GM19438 (cell line): Measurements from ENCODE around the gene ITIH4.

Experiments
- ATAC-seq: cut with Tn5 transposase; IDR thresholded peaks from one replicate; pipeline ENCODE4 v1.9.1; 2021; ENCODE audit warnings: low read depth; ENCODE audit not compliant: unreplicated experiment

Gene ITIH4

DNA sequence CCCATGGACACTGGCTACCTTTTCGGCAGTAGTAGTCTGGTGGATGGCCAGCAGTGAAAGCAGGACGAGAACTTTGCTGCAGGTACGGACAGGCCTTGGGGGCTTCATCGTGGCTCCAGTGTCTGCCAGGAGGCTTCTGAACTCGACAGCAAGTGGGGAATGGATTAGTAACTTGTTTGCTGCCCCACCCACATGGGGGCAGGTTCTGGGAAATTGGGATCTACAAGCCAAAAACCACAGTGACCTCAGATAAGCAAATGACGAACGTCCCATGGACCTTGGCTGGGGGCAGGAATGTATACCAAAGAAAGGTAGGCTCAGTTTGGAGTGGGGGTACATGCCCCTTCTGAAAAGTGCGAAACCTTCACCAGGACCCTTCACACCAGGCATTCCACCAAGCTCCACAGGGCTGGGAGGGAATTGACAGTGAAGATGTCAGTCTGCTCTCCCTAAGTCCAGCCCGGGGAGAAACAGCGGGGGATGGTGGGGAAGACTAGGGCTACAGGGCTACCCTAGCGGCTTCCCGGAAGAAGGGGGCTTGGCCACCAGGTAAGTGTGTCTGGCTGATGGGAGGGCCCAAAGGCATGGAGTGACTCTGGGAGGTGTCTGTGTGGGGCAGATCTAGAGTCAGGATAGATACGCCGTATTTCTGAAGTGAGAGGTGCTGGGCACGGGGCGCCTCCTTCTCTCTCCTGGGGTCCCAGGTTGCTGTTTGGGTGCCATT is at the start of gene ITIH4:
TSS of gene ITIH4 (minus strand) at position 138 of the 724 bp plus-strand sequence. CDS start at position 108, 30 bp downstream.
- ATAC-seq: no peak

DNA sequence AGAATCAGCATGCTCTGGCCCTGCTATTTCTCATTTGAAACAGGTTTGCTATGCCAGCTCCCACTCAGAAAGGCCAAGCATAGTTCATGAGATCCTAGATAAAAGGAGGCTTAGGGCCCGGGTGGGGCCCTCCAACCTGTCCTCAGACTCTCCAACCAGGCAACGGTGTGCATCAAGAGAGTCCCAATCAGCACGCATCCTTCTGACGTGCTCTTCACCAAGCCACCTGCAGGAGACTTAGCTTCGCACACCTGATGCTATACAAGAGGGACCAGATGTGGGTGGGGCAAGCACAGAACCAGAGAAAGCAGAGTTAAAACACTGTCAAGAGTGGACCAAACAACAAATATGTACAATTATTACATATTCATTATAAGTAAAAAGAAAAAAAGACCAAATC is 49.6 kb upstream of the ITIH4 start:
- ATAC-seq: no peak

DNA sequence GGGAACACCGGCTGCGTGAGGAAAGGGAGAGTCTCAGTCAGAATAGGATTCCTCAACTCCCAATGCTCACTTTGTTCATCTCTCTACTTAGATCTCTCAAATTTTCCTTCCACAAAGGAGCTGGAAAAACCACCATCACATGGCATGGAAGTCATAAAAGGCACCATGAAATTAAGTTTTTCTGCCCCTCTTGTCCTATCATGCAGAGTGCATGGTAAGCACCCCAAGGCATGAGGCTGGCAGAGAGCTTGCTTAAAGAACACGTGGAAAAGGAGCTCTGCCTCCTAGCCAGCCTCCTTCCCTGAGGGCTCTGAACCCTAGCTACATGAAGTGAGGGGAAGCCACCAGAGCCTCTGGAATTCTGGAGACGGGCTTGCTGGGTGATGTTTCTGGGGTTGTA is 49.1 kb upstream of the ITIH4 start:
- no peak for ATAC-seq

DNA sequence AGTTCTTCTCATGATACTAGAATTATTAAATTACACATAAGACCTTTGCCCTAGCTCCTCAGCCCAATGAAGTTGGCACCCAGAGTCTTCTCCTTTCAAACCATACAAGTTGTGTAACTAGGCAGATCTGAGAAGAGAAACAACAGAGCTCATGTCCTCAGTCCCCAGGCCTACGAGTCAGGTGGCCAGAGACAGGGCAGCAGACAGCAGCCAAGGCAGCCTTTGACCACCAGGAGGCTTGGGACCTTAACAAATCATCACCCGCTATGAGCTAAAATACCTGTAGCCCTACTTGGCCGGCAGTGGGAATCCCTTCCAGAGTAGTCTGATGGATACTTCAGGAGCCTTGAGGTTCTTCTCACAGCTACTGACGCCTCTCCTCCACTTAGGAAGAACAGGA is 48.6 kb upstream of the ITIH4 start:
- no peak for ATAC-seq

DNA sequence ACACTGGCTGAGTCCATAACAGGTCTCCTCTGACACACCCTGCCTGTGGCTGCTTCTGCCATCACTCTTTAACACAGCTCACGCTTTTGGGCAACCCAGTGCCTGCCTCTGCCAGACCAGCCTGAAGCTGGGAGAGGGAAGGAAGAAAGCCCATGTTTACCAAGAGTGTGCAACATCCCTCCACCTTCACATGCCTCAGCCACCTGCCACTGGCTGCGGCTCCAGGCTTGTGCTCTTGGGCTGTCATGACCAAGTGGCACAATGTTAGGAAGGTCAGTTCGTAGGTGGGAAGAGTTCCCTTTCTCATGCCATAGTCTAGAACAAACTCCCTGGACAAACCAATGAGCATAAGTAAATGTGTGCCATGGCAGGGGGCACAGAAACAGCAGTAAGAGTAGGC is 46.6 kb upstream of the ITIH4 start:
- no peak for ATAC-seq

DNA sequence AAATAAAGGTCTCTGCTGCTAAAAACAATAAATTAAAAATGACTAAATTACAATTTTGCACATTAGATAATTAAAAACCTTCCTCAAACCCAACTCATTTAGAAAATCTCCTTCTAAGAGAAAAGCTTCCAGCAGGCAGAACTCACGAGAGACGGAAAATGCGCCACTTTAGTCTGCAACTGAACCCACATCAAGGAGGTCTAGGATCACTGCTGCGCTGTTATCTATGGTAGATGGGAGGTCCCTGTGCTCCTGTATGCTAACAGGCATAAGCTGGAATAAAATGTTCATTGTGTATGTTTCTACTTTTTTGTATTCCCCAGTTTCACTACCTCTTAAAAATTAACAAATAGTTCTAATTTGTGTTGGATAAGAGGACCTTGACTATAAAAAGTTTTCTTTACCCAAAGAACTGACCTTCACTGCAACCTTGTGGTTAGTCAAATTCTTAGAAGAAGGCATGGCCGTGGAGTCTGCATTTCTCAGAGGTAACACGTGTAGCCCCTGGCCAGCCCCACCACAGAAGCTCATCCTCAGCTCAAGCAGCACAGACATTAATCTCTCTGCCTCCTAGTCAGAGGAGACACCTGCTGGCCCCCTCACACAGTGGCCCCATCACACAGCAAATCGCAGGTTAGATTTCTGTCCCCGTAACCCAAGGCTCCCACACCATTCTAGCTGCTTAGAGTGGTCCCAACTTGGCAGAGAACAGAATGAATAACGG is 44.6 kb upstream of the ITIH4 start:
- no peak for ATAC-seq

DNA sequence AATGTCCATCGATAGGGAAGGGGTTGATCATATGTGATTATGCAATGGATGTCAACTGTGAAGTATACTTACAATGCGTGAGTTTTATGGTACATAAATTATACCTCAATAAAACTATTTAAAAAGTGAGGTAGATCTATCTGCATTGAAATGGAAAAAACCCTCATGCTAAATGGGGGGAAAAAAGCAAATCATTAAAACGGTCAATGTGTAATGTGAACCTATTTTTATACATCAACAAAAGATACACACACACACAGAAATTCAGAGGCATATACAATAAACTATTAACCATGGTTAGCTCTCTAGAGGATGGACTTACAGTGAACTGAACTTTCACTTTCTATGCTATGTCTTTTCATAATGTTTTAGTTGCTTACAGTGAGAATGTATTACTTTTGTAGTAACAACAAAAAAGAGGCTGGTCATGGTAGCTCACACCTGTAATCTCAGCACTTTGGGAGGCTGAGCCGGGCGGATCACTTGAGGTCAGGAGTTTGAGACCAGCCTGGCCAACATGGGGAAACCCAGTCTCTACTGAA is 43.8 kb upstream of the ITIH4 start:
- peak; percentile 58 for ATAC-seq

DNA sequence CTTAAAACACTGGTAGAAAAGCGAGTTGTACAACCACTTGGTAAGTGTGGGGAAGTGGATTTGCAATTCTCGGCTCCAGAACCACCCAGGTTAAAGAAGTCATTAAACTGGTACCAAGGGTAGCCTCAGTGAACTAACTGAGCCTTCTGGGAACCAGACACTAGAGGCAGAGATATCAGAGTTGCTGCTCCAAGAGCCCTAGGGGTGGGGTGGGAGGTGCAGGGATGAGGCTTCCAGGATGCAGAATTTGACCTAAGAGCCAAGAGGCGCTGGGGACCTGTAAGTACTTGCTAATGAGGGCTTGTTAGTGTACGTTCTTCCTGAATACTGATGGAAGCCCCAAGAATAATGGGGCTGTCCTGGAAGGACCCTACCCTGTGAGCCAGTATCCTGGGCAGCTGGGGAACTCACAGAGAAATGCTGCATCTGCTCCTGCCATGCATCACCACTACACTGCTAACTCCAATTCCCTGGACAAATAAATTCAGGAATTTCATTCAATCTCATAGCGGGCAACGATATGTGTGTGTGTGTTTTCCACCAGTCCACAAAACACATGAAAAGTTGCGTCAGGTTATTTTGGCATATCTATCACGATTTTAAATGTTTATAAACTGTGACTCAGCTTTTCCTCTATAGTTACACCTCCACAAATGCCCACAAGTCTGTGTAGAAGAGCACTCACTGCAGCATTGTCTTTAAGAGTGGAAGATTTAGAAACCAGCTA is 43.1 kb upstream of the ITIH4 start:
- no peak for ATAC-seq

DNA sequence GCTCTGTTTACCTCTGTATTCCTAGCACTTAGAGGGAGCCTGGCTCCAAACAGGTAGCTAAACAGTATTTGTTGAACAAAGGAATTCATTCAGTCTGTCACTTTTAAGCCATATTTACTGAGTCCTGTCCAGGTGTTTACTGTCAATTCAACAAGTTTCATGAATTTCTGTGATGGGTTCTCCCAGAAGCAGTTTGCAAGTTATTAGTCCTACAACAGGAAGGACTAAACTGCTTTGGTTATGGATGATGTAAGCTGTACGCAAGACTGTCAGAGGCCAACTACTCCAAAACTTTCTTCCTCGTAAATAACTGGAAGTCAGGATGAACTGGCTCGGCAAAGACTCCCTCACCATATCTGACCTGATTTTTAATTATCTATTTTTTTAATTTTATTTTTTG is 41.8 kb upstream of the ITIH4 start:
- no peak for ATAC-seq

DNA sequence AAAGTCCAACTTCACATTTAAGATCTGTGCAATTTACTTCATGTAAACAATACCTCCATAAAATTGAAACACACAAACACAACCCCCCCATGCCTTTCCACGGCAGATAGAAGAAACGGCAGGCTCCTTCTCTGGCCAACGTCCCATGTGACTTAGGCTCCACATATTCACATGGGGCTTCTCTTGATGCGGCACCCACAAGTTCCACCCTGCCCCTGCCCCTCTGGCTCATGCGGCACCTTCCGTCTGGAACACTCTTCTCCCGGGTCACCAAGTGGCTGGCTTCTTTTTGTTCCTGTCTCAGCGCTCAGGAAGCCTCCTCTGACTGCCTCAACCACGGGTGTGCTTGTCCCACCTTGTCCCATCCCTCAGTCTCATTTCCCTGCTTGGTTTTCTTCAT is 41.3 kb upstream of the ITIH4 start:
- no peak for ATAC-seq

DNA sequence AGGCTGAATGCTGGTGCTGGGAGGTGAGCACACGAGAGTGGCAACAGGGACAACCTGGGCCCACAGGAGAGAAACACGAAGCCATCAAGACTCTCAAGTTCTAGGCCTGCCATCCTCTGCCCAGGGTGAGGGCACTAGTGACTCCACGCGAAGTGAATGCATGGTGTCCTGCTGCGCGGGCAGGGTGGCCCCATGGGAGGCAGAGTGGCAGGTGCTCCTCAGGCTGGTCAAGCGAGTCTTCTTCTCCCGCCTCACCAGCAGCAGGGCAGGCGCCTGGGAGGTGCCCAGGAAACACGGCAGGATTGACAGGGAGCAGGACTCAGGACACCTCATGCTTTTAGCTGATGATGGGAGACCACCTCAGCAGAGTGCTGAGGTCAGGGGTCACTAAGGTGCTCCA is 40.0 kb upstream of the ITIH4 start:
- ATAC-seq: no peak

DNA sequence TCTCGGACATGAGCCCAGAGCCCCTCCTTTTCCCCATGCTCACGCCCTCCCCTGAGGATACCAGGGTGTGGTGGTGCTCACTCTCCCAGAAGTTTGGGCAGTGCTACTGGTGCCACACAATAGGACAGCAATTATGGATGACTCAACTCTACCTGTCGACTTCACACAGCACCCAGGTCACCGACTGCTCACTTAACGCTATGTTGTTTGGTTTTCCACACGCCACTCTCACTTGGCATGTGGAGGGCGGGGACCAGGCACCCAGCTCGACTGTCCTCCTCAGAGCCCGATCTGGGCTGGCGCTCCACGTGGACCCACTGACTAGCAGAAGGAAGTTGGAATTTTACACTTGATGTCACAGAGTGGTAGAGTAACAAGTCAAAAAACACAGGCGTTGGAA is 36.0 kb upstream of the ITIH4 start:
- ATAC-seq: no peak

DNA sequence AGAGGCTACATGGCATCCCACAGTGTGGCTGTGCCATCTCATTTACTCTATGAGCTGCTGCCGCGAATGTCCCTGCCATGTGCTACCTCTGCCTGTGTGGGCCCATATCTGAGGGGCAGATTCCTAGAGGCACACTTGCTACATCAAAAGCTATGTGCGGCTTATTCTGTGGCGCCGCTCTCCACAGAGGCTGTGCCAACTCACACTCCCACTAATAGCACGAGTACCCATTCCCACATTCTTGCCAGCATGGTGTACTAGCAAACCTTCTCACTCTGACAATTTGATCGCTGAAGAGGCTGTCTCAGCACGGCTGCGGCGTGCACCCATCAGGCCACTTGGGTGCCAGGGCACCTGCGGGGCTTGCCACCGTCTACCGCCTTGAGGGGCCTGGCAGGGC is 35.5 kb upstream of the ITIH4 start:
- no peak for ATAC-seq

DNA sequence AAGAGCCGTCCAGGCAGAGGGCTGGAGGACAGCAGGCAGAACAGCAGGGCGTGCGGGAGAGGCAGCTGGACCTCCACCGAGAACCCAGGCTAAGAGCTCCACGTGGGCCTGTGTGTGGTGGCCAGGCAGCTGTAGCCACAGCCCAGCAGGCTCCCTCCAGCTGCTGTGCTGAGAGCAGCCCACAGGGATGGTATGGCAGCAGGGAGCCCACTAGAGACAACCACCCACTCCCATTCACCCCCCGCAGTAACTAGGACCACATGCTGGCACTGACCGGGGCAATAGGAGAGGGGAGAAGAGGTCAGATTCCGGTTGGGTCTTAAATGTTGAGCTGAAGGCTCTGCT is 29.9 kb upstream of the ITIH4 start:
- no peak for ATAC-seq

DNA sequence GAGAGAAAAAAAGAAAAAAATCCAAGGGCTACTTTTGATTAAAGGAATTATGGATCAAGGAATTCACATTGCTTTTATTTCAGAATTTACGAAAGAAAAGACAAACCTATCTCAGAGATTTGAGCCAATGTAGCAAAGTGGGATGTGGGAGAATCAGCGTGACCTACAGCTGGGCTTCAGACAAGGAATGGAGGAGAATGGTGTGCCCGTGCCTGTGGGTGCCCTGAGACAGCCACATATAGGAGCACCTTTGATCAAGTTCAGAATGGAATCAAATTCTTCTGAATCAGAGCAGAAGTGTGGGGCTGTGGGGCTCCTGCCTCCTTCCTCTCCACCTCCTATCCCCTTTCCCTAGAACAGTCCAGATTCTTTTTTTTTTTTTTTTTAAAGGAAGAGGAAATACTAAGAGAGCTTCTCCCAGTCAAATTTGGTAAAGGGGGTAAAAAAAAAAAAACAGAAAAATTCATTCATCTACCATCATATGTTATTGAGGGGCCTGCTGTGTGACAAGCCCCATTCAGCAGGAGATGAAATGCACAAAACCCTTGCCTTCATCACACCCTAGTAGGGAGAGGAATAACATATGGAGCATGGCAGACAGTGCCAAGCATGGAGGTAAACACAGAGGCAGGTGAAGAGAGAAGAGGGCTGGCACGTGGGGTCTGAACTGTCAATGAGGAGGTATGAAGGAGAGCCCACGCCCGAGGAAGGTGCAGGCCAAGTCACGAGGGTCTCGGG is 29.4 kb upstream of the ITIH4 start:
- no peak for ATAC-seq

DNA sequence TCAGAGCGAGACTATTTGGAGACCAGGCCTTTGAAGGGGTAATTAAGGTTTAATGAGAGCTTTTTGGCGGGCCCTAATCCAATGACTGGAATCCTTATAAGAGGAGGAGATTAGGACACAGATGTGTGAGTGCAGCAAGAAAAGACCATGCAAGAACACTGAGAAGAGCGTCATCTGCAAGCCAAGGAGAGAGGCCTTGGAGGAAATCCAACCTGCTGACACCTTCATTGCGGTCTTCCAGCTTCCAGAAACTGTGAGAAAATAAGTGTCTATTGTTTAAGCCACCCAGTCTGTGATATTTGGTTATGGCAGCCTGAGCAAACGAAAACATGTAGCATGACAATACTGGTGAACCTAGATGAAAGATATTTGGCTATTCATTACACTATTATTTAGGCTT is 27.4 kb upstream of the ITIH4 start:
- no peak for ATAC-seq

DNA sequence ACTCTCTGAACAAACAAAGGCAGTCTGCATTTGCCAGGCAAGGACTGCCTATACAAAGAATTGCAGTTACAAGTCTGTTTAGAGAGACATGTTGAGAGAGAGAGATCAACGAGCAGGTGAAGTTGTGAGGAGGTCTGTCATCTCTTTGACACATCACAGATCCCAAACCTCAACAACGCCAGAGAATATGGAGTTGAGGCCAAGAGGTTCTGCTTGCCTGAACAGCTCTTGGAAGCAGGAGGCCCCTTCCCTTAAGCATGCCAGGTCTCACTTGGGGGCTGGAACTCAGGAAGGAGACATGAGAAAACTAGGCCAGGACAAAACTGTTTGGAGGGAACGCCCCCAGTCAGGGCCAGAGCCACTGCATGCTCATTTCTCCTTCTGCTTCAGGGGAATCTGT is 26.7 kb upstream of the ITIH4 start:
- ATAC-seq: no peak

DNA sequence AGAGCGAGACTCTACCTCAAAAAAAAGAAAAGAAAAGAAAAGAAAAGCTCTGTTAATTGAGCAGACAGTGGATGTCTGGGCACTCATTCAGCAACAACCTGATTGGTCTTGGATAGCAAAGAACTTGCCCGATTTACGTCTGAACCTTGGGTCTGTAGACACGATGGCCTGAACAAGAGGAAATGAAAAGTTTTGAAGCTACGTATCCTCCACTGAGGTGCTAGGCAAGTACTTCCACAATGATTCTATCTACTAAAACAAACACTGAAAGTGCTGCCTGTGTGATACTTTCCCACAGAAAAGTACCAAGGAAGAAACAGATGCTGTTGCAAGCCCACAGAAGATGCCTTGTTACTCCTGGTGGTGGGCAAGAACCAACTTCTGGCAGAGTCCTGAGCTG is 26.2 kb upstream of the ITIH4 start:
- ATAC-seq: no peak

DNA sequence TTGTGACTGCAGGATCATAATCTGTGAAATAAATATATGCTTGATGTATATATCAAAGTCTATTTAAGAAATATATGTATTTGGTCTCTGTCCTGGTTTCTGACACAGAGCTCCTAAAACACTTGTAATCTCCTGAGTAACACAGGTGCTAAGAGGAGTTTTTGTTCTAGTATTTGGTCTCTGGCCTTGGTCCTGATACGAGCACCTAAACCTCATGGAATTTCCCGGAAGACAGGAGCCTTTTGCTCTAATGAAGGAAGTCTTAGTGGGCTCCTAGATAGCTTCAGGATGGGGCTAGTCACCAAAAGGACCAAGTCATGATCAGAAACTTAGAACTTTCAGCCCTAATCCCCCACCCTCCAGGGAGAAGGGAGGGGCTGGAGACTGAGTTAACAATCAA is 23.5 kb upstream of the ITIH4 start:
- no peak for ATAC-seq

DNA sequence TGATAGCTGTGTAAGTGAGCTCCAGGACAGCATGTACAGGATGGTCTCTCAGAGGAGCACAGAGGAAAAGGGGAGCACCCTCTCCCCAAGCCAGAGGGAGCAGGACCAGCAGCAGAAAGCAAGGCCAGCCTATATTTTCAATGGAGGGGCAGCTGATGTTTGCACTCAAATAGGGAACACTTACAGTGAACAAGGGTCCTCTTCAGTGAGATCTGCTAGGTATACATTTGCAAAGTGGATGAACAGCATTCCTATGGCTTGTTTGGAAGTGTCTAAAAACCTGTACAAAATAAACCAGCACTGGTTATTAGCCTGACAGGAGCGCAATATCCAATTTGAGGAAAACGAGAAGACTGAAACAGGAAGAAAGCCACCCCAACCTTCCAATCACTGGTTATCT is 21.9 kb upstream of the ITIH4 start:
- no peak for ATAC-seq

DNA sequence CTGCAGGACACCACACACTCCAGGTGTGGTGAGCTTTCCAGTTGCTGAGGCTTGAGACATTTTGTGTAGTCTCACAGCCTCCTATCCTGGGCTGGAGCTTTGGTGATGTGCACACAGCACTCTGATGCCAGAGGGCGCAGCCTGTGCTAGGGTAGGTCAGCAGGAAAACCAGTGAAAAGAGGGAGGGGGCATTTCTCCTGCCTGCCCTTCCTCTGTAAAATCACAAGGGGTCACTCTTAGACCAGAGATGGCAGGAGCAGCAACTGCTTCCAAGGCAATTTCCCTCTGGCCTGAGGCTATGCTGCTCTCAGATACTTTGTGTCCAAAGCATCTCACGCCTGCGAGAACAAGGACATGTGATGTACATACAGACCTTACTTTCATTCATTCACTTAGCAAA is 20.9 kb upstream of the ITIH4 start:
- no peak for ATAC-seq
